Activated CD4-positive, alpha-beta T cell treated with anti-CD3 and anti-CD28 coated beads, Interleukin-2, amount 50 U/mL, for 24 hours (primary cell): ENCODE data around the gene FGFBP1.

Experiments
- DNase-seq, 2 donors: peaks; one replicate each; pipeline ENCODE4 v3.0.0-alpha.2; 2020; ENCODE audit warnings: low read depth in 1 of 2, low spot score in 1 of 2

FGFBP1 gene

DNA sequence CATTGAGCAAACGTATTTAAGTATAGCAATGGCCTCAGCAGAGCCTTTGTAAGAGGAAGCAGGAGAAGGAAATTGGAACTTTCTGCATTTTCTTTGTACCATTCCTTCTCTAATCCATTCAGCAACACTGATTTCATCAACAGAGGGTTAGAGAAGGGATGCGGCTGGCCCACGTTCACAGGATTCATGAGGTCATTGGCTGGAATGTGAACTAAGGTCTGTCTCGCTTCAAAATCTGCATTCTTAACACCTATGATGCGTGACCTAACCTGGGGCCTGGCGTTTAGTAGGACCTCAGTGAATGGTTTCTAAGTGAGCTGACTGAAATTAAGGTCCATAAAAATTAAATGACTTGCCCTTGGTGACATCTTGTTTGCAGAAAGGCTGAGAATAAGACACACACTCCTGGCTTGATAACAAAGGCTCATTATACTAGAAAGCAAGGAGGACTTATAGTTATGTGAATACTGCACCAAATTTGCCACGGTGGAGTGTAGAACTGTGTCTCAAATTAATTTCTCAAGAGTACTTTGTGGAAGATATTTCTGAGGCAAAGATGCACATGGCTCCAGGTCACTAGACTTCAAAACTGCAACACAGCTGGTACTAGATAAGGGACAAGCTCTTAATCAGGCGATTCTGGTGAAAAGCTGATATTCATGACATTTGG lies 25.4 kb downstream of the FGFBP1 start:
- DNase-seq = no peak

DNA sequence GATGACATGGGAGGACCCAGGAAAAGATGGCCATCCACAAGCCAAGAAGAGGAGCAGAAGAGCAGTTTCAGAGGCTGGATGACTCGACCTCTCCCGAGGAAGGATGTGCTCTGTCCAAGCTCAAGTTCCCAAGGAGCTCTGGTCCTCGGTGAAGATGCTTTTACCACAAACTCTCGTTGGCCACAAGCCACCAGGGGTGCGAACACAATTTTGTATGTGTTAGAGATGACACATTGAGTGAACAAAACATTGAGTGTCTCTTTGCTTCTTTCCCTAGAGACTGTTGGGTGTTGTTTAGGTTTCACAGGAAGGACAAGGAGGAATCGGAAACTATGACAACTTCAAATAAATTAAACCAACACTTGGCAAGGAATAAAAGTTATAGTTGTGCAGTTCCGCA lies 26.3 kb downstream of the FGFBP1 start:
- no peak for DNase-seq

DNA sequence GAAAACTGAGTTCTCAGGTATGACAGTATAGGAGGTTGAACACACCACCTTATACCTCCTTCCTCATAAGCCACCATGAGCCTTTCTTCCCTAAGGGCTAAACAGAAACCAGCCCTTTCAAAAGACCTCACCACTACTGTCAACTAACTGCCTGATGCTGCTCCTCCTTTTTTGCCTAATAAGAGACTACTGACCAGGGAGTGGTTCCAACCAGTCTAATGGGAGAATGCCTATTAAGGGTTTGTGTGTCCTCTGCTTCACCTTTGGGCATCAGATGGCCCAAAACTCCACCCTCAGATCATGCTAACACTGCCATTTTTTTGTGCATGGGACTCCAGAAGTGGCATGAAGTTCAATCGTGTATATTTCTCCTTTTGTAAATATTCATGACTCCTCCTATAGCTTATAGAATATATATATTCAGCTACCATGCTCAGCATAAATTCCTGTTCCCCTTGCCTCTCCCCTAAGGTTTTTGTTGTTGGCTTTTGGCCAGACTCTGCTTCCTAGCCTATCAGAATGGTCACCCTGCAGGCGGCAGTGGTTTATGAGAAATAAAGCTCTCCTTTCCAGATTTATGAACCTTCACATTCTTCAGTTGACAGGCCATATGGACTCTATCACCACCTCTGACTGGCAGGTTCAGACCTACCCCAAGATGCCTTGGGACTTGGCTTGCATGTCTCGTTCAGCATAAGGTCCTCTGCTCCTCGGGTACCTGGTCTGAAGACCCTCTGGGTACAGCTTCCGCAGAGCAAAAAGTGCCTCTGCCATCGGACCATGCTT lies 28.2 kb downstream of the FGFBP1 start:
- DNase-seq = no peak

DNA sequence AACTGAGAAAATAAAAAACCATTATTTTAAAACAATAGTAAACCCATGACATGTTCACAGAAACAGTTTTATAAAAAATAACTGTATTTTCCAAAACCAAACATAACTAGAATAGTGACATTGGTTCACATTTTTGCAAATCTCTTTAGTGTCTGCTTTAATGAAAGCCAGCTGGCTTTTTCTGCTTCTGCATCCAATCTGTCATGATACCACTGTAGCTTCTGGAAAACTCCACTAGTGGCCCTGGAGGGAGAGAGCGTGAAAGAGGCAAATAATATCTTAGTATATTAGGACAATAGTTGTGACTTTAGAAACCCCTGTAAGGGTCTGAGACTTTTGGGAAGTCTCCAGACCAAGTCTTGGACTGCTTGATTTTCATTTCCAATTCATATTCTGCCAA lies 31.1 kb downstream of the FGFBP1 start:
- DNase-seq = no peak

DNA sequence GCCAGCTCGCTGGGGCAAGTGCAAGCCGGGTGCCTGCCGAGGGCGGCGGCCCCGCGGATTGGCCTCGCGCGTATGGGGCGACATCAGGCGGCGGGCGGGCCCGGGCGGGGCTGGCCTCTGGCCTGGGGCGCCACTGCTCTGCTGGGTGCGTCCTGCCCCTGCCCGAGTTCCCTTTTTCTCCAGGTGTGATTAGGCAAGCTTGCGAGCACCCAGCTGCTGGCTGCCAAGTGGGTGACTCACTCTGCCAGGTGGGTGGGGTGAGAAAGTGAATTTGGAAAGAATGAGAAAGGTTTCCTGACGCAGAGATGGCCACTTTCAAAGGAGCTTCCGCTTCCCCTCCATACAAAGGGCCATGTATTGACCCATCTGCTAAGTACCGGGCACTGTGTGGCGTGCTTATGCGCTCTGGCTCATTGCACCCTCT lies 32.5 kb downstream of the FGFBP1 start:
- DNase-seq = no peak

DNA sequence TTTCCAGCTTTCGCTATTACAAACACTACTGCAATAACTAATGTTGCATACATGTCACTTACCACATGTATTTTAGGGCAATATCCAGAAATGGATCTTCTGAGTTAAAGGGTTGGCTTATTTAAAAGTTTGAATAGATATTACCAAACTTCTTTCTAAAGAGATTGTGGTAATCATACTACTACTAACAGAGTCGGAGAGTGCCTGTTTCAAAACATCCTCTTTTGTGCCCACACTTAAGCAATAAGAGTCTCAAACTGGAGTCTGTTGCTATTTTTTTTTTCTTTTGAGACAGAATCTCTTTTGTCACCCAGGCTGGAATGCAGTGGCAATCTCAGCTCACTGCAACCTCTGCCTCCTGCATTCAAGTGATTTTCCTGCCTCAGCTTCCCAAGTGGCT lies 35.8 kb downstream of the FGFBP1 start:
- no peak for DNase-seq

DNA sequence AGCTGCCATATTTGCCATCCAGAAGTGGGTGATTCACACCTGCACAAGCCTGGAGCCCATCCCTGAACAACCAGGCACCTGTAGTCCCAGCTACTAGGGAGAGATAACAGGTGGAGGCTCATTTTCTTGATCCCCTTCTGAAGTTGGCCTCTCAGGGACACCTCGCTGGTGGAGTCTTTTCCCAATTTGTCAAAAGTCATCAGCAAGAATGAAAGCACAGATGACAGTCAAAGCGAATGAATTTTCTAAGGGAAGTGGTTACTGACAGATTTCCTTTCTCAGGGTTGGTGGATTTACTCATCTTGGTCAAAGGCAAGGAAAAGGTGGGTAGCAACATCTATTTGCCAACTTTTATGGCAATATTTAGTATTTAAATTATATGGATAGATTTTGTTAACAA lies 36.5 kb downstream of the FGFBP1 start:
- DNase-seq = no peak

DNA sequence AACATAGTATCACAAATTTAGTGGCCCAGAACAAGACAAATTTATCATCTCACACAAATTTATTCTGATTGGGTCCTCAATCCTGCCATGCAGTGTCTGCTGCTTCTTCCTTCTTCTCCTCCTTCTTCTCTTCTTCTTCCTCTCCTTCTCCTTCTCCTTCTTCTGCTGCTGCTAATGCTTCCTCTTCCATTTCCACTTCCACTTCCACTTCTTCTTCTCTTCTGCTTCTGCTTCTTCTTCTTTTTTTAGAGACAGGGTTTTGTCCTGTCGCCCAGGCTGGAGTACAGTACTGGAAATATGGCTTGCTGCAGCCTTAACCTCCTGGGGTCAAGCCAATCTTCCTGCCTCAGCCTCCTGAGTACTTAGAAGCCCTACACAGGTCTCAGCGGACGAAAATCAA lies 37.5 kb downstream of the FGFBP1 start:
- no peak for DNase-seq

DNA sequence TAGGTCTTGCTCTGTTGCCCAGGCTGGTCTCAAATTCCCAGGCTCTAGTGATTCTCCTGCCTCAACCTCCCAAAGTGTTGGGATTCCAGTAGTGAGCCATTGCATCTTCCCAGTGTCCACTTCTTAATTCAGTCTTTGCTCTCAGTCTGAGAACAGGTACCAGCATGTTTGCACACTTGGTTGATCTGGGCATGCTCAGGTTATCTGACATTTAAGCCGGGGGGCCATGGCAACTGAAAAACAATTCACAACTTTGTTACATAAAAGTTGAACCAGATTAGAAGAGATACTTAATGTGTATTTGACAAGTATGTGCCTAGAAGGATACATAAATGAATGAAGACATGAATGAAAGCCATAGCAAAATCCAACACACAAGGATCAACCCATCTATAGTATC lies 39.0 kb downstream of the FGFBP1 start:
- DNase-seq = no peak

DNA sequence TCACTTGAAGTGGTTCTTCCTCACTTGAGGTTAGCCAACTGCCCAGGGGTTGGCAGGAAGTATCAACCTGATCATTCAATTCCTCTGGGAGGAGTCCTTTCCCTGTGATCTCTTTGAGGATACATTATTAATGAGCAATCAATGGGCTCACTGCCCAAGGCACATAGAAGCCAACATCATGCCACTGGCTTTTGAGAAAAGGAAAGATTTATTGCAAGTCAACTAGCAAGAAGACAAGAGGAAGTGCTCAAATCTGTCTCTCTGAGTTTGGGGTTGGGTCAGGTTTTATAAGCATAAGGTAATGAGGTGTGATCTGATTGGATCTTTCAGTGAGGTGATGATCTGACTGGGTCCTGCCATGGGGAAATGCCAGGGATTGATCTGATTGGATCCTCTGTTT lies 39.6 kb downstream of the FGFBP1 start:
- no peak for DNase-seq

DNA sequence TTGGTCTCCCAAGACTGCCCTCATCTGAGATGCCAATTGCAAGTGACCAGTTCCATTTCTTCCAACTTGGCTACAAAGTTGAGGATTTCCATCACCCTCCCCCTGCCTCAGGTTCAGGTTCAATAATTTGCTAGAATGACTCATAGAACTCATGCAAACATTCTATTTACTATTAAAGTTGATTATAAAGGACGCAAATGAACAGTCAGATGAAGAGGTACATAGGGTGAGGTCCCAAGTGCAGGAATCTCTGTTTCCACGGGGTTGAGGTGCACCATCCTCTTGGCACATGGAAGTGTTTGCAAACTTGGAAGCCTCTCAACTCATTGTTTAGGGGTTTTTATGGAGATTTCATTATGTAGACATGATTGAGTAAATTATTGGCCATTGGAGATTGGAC lies 41.0 kb downstream of the FGFBP1 start:
- DNase-seq = no peak

DNA sequence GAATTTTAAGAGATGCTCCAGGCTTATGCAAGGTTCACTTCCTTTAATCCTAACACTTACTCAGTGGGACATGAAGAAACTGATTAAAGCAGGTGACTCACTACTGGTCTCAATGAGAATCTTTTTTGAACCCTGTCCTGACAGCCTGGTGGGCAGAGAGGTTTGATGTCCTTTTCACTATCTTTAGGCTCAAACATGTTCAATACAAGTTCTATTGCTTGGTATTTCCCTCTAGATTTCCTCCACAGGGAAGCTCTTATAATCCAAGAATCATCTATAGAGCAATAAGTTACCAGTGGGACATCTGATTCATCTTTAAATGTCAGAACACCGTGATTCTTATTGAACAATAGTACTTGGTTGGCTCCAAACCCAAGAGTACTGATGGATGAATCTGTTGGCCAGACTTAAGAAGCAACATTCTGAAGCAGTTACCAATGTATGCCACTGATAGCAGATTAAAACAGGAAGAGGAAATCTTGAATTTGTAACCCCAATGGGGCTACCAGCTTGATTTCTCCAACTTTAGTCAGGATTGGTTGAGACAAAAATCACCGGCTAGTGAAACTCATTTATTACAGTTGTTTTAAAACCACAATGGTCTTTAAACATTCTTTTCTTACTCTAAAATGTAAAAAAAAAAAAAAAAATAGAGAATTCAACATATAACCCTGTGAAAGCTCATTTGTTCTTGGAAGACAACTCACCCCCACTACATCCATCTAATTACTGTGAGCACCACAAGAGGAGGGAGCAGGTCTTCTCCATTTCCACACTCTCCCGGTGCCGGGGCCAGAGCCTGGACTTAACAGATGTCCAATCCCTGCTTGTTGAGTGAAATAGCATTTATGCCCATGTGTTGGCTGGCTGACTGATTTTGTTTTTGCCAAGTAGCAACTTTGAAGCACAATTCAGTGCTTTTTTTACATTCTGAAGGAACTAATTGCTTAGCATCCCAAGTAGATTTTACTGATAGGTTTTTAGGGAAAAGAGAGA lies 43.3 kb downstream of the FGFBP1 start:
- DNase-seq = no peak

DNA sequence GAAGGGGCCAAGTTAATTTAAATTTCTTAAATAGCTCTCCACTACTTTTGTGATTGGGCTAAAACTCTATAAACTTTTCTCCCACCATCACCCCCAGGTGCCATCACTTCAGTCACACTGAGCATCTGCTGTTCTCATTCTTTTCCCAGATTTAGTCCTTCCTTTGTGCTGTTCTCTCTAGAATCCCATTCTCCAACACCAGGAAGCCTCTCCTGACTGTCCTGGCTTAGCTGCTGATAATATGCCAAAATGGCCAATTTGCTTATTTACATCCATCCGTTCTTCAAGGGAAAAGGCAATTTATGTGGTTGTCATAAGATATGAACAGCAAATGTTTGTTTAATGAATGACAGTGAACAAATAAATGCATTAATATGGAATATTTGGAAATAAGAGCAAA lies 44.1 kb downstream of the FGFBP1 start:
- DNase-seq = no peak

DNA sequence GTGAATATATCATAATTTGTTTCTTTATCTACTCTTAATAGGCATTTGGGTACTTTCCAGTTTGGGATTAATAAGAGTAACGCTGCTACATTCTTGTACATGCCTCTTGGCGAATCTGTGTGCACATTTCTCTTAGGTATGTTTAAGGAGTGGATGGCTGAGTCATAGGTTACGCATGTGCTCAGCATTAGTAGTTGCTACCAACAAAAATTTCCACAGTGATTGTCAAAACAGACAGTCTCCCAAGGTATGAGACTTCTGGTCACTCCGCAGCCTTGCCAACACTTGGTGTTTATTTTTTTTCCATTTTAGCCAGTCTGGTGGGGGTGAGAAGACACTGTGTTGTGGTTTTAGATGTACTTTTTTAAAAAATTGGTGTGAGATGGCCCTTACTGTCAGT lies 44.6 kb downstream of the FGFBP1 start:
- DNase-seq = no peak

DNA sequence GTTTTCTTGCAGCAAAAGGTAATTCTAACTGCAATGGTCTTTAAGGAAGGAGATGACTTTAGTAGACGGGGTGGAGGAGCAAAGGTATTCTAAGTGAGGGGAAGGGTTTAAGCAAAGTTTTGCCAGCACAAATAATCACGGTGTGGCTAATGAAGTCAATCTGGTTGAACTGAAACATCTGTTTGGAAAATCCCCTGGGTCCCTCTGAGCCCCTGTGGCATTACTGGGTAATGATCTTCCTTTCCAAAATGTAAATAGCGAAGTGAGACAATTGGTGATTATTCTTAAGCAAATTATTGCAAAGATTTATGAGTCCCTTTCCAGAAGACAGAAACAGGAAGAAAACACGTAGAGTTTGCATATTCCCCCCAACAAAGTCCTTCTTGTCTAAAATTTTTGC lies 47.2 kb downstream of the FGFBP1 start:
- DNase-seq = no peak

DNA sequence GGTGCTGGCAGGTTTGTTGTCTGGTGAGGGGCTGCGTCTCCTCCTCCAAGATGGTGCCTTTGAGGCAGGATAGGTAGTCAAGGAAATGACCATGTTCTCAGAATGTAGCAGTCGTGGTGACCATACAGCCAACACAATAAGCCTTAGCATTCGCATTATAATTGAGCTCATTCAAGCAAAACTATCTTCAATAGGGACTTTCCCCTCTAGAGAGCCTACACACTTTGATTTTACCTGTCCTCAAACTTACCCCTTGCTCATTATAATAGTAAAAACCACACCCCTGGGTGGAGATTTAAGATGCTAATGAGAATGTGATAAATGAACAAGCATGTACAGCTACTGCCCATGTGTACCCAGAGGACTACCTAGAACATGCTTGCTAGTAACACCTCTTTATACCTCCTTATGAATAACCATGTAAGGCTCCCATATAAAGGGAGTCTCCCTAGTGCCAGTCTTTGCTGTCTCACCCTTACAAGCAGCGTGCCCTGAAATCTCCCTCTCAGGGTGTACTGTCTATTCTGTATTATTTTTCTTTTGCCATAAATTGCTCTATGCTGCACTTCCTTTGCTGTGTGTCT lies 48.2 kb downstream of the FGFBP1 start:
- no peak for DNase-seq

DNA sequence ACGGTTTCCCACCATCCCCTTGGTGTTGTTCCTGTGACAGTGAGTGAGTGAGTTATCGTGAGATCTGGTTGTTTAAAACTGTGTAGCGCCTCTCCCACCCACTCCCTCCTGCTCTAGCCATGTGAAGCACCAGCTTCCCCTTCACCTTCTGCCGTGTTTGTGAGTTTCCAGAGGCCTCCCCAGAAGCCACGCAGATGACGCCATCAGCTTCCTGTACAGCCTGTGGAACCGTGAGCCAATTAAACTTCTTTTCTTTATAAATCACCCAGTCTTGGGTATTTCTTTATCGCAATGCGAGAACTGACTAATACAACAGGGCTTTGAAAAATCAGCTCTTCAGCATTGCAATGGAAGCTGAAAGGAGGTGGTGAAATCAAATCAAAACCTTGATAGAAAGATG lies 50.0 kb downstream of the FGFBP1 start:
- no peak for DNase-seq
